Osteoblast (primary cell): Measurements from ENCODE around the gene ZC3H18. TPM values are rescaled to one million over a fixed set of nuclear protein-coding genes. Genes with fewer than 3 reads are reported as not detected.

Experiments
- DNase-seq: peaks from one replicate; pipeline ENCODE4 v3.0.0; 2011; ENCODE audit warnings: low spot score, mixed read lengths; ENCODE audit not compliant: insufficient read length; ENCODE audit errors: missing footprints
- H2AFZ ChIP-seq: 2 replicates; pipeline ENCODE4 v1.6.0; 2011; ENCODE audit warnings: mild to moderate bottlenecking, low read length
- H3K27ac ChIP-seq: 2 replicates; pipeline ENCODE4 v1.5.1; 2011; ENCODE audit warnings: mild to moderate bottlenecking, low read depth, low read length, moderate library complexity
- H3K27me3 ChIP-seq: 2 replicates; pipeline ENCODE4 v1.6.0; 2012; ENCODE audit warnings: mild to moderate bottlenecking, control low read depth, inconsistent platforms, low read length, moderate library complexity; ENCODE audit not compliant: insufficient read depth
- H3K36me3 ChIP-seq: 2 replicates; pipeline ENCODE4 v1.5.1; 2011; ENCODE audit warnings: mild to moderate bottlenecking, low read length, control low read depth, moderate library complexity; ENCODE audit not compliant: insufficient read depth
- H3K4me1 ChIP-seq: 2 replicates; pipeline ENCODE4 v1.5.1; 2011; ENCODE audit warnings: mild to moderate bottlenecking, low read length, control low read depth, moderate library complexity; ENCODE audit not compliant: insufficient read depth
- H3K4me2 ChIP-seq: 2 replicates; pipeline ENCODE4 v1.6.0; 2011; ENCODE audit warnings: mild to moderate bottlenecking, low read length; ENCODE audit not compliant: insufficient read depth
- H3K4me3 ChIP-seq: fragments of 200-600 bp; sonication (generic); 3 replicates; pipeline ENCODE4 v1.5.1; 2012; ENCODE audit warnings: mild to moderate bottlenecking, low read length, inconsistent platforms; ENCODE audit not compliant: insufficient read depth
- H3K79me2 ChIP-seq: 2 replicates; pipeline ENCODE4 v1.6.0; 2012; ENCODE audit warnings: mild to moderate bottlenecking, low read length, control low read depth, inconsistent platforms; ENCODE audit not compliant: insufficient read depth
- H3K9me3 ChIP-seq: 2 replicates; pipeline ENCODE4 v1.5.1; 2011; ENCODE audit warnings: low read depth, low read length, control low read depth
- H4K20me1 ChIP-seq: 2 replicates; pipeline ENCODE4 v1.6.0; 2012; ENCODE audit warnings: mild to moderate bottlenecking, low read length, control low read depth; ENCODE audit not compliant: insufficient read depth
- total RNA-seq: library from RNA; depleted of rRNA; stranded (reverse); fragments of >200 nt; gene quantifications from 2 replicates; pipeline ENCODE4 v1.2.3, GENCODE V29; 2012
- TF ChIP-seq, protein P1 (sequence below): IDR thresholded peaks from 2 replicates; pipeline ENCODE4 v1.5.1; 2011; ENCODE audit warnings: mild to moderate bottlenecking, low read depth, low read length, moderate library complexity; ENCODE audit errors: extremely low read depth

Gene ZC3H18
- total RNA-seq, 1 donor, result 10.9 TPM

DNA sequence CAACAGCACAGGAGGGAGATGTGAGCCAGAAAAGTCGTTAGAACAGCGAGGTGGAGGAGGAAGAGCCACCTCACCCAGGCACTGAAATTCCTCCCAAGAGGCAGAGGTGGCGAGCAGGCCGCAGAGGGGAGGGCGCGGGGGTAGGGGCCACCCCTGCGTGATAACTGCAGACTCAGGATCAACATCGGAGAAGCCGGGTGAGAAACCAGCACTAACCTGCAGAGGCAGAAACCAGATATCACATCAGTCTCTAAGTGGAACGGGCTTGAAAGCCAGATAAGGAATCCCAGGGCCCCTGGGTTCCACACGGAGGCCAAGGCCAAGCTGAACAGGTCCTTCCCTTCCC, 39.4 kb upstream of the ZC3H18 start:
- H3K79me2 ChIP-seq, result peaks cover 2% of the 10 kb centered on the region

DNA sequence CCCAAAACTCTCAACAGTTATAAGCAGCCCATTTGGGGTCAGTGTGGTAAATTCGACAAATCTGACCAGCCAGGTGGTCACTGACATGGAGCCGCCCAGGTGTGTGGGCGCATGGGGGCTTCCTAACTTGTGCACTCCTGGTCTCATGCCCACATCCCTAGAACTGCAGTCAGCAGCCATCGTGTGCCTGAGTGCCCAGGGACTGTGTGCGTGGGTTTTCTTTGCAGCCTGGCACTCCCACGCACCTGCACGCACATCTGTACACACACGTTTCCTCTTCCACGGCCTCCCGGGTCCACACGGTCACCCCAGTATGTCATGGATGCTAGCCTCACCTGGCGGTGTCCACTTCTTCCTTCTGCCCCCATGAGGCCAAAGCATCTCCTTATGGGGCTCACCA, 38.9 kb upstream of the ZC3H18 start:
- Histone ChIP-seq H3K36me3 (no peaks in the 10 kb centered on the region), H3K4me1 (peaks cover 4% of the 10 kb centered on the region), H3K4me3 (no peak overlapping the region), H4K20me1 (peaks cover 20% of the 10 kb centered on the region), H2AFZ (no peak overlapping the region), H3K9me3 (no peaks in the 10 kb centered on the region), H3K79me2 (peaks cover 2% of the 10 kb centered on the region), H3K27ac (no peak overlapping the region), H3K27me3 (peaks cover 1% of the 10 kb centered on the region), H3K4me2 (no peak overlapping the region)
- no peak for DNase-seq
- TF ChIP-seq, protein P1, sequence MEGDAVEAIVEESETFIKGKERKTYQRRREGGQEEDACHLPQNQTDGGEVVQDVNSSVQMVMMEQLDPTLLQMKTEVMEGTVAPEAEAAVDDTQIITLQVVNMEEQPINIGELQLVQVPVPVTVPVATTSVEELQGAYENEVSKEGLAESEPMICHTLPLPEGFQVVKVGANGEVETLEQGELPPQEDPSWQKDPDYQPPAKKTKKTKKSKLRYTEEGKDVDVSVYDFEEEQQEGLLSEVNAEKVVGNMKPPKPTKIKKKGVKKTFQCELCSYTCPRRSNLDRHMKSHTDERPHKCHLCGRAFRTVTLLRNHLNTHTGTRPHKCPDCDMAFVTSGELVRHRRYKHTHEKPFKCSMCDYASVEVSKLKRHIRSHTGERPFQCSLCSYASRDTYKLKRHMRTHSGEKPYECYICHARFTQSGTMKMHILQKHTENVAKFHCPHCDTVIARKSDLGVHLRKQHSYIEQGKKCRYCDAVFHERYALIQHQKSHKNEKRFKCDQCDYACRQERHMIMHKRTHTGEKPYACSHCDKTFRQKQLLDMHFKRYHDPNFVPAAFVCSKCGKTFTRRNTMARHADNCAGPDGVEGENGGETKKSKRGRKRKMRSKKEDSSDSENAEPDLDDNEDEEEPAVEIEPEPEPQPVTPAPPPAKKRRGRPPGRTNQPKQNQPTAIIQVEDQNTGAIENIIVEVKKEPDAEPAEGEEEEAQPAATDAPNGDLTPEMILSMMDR, result no peak

More for the DNA sequence above, 39.4 kb upstream of the ZC3H18 start:
- TF ChIP-seq, protein P1, result no peak
- Histone ChIP-seq H3K4me2 (no peak overlapping the region), H3K27ac (no peak overlapping the region), H3K27me3 (peaks cover 6% of the 10 kb centered on the region), H3K4me1 (peaks cover 4% of the 10 kb centered on the region), H3K4me3 (no peak overlapping the region), H2AFZ (no peak overlapping the region), H4K20me1 (peaks cover 24% of the 10 kb centered on the region), H3K9me3 (no peaks in the 10 kb centered on the region), H3K36me3 (no peaks in the 10 kb centered on the region)
- DNase-seq, result no peak

DNA sequence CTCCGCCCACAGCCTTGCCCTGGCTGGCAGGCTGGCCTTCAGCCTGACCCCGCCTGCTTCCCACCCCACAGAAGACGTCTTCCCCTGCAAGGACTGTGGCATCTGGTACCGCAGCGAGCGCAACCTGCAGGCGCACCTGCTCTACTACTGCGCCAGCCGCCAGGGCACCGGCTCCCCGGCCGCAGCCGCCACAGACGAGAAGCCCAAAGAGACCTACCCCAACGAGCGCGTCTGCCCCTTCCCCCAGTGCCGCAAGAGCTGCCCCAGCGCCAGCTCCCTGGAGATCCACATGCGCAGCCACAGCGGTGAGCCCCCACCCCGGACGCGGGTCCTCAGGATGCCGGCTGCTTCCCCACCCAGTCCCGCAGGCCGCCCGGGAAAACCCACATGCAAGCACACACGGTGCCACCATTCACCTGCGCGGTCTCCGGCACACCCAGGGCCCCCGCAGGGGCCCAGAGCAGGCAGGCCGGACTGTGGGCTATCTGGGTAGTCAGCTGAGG, 38.2 kb upstream of the ZC3H18 start:
- Histone ChIP-seq H4K20me1 (peaks cover 17% of the 10 kb centered on the region), H2AFZ (no peak overlapping the region), H3K27ac (no peak overlapping the region), H3K79me2 (peaks cover 2% of the 10 kb centered on the region), H3K4me2 (no peak overlapping the region), H3K27me3 (no peaks in the 10 kb centered on the region), H3K36me3 (no peaks in the 10 kb centered on the region), H3K4me3 (no peak overlapping the region), H3K4me1 (peaks cover 4% of the 10 kb centered on the region), H3K9me3 (no peaks in the 10 kb centered on the region)
- TF ChIP-seq, protein P1, result no peak
- no peak for DNase-seq

DNA sequence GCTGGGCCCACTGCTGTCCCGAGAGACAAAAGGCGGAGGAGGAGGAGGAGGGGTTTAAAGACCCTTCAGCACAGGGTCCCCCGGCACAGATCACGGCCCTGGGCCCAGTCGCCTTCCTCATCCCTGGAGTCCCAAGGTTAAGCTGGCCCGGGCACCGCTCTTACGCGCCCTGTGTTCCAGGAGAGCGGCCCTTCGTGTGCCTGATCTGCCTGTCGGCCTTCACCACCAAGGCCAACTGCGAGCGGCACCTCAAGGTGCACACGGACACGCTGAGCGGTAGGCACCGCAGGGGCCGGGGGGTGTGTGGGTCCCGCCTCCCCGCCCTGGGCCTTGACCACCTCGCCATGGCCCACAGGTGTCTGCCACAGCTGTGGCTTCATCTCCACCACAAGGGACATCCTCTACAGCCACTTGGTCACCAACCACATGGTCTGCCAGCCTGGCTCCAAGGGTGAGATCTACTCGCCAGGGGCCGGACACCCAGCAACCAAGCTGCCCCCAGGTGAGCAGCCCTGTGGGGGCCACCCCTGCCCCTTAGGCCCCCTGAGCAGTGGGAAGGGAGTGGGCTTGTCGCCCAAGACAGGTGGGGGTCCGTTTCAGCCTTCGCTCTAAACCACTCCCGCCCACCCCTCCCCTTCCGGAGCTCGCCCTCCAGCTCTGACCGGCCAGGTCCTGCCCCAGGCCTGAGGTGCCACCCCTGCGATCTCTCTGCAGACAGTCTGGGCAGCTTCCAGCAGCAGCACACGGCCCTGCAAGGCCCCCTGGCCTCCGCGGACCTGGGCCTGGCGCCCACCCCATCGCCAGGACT, 37.6 kb upstream of the ZC3H18 start:
- no peak overlapping the region for H2AFZ ChIP-seq
- no peaks in the 10 kb centered on the region for H3K36me3 ChIP-seq
- H3K79me2 ChIP-seq, result peaks cover 2% of the 10 kb centered on the region
- TF ChIP-seq, protein P1, result no peak
- no peak overlapping the region for H3K27ac ChIP-seq
- H3K9me3 ChIP-seq, result no peaks in the 10 kb centered on the region
- peaks cover 4% of the 10 kb centered on the region for H3K4me1 ChIP-seq
- peaks cover 13% of the 10 kb centered on the region for H4K20me1 ChIP-seq
- H3K4me3 ChIP-seq, result peak overlapping the region; percentile 55
- peak; percentile 88 for DNase-seq
- H3K27me3 ChIP-seq, result no peaks in the 10 kb centered on the region
- H3K4me2 ChIP-seq, result peak overlapping the region; percentile 72
